T-helper 9 cell (primary cell): ENCODE measurements around the gene TSPAN1.

Experiments used
- DNase-seq: peaks from one replicate; pipeline ENCODE4 v3.0.0-alpha.2; 2020
- total RNA-seq, 2 donors: gene quantifications; one replicate each; lab custom pipeline; 2026; lab: John Stamatoyannopoulos, UW

The TSPAN1 gene, protein sequence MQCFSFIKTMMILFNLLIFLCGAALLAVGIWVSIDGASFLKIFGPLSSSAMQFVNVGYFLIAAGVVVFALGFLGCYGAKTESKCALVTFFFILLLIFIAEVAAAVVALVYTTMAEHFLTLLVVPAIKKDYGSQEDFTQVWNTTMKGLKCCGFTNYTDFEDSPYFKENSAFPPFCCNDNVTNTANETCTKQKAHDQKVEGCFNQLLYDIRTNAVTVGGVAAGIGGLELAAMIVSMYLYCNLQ
- 0 to 0.14 reads per million in 2 donors for total RNA-seq

DNA sequence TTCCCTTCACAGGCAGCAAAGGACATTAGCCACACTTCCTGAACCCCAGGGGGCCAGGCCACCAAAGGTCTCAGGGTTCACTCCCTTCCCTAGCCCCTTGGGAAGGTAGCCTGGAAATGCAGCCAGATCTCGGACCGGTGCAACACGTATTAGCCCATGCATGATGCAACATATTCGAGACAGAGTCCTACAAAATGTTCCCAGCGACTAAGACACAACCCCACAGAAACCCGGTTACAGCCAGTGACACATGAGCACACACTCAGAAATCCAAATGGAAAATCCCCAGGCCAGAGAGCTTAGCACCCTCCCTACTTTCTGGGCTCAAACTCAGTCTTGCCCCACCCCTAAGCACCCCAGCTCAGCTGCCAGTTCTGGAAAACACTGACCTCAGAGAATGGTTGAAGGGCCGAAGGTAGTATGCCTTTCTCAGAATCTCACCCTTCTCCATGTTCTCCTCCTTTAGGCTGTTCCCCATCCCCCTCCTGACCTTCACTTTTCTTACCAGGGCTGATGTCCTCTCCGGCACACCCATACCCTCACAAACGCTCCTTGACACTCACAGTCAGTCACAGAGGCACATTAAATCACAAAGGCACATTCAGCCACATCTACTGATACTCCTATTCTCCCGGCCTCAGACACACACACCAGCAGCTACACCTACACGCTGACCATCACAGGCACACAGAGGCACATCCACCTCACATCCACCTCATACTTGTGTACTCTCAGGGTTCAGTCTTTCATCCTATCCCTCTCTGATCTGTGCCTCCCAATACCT is at the start of gene TSPAN1:
TSS of gene TSPAN1 (plus strand) at position 640 of the 784 bp plus-strand sequence. CDS start 6,021 bp downstream, outside the sequence.
- no peak for DNase-seq

- DNase-seq: no peak
These were observed 46.5 kb upstream of the TSPAN1 start for GRCh38 chr1:46128344-46128743.

DNA sequence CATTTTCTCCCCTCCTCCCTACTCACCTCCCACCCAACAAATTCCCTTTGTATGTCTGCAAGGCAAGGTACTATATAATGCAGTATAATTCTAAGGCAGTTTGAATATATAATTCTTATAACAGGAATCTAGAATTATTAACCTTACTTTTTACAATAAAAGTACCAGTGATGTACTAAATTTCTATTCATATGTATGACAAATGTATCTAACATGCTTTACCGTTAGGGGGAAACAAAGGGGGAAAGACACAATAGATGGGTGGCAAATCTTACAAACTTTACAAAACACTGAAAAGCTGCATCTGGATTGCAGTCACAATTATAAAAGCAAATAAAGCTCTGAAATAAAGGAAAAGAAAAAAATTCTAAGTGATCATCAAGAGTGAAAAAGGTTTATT is 44.8 kb upstream of the TSPAN1 start:
- DNase-seq: no peak

DNA sequence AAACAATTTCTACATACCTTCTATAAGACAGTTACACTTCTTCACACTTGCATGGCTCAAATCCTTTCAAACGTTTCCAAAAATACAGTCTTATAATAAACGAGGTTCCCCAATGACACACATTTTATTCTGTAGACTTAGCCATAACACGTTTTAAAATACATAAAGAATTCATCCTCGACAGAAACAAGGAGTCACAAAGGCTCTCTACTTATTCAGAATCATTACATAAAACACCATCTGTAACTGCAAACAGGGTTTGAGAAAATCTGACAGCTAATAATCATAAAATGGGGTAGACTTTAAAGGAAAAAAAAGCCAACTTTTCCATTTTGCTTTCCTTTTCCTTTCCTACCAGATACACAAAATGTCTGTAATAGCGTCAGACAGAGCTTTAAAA is 44.3 kb upstream of the TSPAN1 start:
- DNase-seq: no peak

GRCh38 chr1:46131093-46131492 is 43.8 kb upstream of the TSPAN1 start:
- no peak for DNase-seq

DNA sequence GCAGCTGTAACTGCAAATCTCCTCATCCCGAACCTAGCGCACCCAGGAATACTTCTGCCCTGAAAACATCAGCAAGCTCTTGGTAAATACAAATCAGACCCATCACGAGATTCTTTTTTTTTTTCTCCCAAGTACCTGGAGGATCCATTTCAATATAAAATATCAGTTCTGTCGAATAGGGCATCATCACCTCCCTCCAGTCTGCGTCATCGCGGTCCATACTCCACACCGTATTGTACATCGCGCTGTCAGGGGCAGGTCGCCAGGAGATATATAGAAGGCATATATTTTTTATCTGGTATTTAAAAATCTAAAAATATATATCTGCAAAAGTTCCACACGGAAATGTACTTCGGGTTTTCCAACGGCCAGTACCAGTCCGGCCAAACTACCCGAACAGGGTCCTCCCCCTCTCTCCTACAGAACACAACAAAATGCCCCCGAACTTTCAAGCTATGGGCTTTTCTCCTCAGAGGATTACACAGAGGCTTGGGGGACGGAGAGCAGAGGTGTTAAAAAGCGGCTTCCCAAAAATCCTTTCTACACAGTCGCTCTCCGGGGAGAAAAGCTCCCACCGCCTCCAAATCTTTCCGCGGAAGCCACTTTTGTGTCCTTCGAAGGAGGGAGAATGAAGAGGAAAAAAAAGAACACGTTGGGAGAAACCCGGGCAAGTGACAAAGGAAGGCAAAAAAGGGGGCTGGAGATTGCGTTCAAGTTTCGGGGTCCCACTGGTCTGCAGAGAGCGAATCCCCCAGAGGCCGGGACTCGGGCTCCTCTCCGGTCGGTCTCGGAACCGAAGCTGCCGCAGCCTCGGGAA is 43.0 kb upstream of the TSPAN1 start:
- peak; percentile 18 for DNase-seq

- peak; percentile 69 for DNase-seq
These were observed 42.2 kb upstream of the TSPAN1 start, which contains the start of gene PIK3R3 for GRCh38 chr1:46132529-46133180. PIK3R3 (minus strand) TSS chr1:46132629; CDS start chr1:46131952, 677 bp downstream.

GRCh38 chr1:46133181-46133658 is 41.7 kb upstream of the TSPAN1 start:
- no peak for DNase-seq

- no peak for DNase-seq
These were observed 41.0 kb upstream of the TSPAN1 start for GRCh38 chr1:46133781-46134350.

DNA sequence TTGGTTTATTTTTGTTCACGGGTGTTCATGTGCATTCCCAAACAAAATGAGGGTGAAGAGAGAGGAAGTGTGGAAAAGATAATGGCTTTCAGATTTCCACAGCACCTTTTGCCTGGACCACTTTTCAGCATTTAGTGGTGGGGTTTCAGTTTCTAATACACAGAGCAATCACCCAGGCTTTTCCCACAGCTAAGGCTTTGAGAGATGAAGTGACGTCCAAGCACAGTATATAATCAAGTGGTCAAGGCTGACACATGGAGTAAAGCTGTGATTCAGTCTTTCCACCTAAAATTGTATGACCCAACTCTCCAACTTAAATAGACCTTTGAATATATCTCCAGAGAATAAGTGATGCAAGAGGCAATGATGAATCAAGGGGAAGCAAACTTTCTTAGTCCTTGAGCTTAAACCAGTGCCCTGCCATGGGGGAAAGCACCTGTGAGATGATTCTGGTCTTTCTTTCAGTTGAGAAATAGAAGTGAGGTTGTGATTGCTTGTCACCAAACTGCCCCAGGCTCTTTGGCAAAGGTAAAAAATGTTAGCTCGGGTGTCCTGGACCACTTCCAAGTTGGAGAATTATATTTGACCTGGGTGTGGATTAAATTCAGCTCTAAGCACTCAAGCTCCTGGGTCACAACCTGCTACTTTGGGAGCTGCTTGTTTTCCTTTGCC is 40.1 kb upstream of the TSPAN1 start:
- DNase-seq: no peak

DNA sequence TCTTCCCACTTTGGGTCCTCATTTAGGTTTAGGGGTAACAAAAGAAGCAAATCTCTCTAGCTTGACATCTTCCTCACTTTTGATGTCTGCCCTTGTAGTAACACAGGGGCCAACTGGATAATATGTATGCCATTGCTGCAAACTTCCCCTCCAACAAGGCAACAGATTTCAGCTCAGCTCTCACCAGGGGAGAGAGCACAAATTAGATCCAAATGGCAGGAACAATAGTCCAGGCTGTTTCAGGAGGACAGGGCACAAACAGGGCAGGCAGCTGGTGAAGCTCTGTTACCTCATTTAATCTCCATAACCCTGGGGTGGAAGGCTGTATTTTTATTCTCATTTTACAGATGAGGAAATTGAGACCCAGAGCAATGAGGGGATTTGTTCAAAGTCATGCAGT is 38.2 kb upstream of the TSPAN1 start:
- no peak for DNase-seq

DNA sequence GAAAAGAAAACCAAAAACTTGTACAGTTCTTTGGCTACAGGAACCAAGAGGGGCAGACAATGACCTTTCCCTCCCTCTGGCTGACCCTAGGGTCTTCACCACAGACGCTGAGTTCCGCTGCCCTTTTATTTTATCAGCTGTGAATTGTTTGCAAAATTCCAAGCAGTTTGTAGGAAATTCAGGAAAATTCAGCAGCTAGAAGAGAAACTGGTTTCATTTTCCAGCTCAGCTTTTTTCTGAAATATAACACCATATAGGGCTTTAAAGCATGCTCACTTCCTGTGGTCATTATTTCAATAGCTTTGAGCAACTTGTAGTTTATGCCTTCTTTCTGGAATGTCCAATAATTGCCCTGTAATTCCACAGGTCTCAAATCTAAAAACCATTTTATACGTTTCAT is 37.0 kb upstream of the TSPAN1 start:
- no peak for DNase-seq

- no peak for DNase-seq
These were observed 26.6 kb upstream of the TSPAN1 start for GRCh38 chr1:46148318-46148717.

GRCh38 chr1:46150085-46150484 is 24.8 kb upstream of the TSPAN1 start:
- no peak for DNase-seq

DNA sequence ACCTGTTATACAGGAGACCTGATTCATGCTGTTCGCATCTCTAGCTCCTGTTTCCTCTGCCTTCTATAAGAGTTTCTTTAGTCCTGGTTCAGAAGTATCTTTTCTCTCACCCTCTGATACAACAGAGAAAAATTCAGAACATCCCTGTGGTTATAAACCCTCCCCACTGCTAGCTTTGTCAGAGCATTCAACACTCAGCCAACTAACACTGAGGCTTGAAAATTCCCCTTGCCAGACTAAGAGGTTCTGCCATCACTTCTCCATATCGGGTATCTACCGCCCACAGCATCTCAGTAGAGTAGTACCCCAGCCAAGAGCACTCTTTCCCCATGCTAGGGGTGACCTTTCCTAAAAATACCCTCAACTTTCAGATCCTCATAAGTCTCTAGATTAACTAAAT is 22.9 kb upstream of the TSPAN1 start:
- DNase-seq: no peak

DNA sequence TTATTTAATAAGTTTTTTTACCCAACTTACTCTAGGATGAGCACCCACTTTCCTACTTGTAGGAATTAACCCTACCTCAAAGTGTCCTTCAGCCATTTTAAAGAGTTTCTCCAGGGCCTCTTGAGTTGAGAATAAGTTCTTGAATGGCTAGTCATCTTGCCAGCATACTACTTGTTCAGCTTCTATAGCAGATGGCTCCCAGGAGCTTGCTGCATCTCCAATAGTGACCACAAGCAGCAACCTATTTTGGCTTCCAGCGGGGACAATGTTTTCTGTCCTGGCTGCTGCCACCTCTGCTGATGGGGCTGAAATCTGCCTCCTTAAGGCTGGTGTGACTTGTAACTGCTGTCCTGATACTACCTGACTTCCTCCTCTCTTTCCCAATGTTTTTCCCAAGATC is 21.7 kb upstream of the TSPAN1 start:
- no peak for DNase-seq

- DNase-seq: no peak
These were observed 21.2 kb upstream of the TSPAN1 start for GRCh38 chr1:46153732-46154131.

- no peak for DNase-seq
These were observed 17.0 kb upstream of the TSPAN1 start for GRCh38 chr1:46157916-46158311.

DNA sequence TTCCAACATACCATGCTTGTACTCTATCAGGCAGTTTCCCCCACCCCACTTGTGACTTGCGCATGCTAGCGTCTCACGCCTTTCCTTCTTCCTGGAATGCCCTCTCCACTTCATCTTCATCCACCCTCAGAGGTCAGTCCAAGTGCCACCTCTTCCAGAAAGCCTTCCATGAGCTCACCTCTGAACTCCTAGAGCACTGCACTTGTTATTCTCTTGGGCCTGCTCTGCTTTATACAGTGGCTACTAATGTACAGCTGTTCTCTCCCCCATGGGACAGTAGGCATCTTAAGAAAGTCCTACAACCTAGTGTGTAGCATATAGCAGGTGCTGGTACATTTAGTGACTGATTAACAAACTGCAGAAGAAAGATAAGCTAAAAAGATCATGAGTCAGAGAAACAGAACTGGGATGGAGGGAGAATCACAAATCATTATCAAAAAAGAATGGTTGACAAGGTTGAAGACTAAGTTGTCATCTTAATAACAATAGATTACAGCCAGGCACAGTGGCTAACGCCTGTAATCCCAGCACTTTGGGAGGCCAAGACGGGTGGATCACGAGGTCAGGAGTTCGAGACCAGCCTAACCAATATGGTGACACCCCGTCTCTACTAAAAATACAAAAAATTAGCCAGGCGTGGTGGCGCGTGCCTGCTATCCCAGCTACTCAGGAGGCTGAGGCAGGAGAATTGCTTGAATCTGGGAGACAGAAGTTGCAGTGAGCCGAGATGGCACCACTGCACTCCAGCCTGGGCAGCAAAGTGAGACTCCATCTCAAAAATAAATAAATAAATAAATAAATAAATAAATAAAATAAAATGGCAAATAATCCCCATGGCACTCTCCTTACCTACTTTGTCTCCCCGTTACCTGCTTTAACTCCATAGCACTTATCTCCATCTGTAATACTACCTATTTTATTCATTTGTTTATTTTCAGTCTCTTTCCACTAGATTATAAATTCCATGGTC is 16.3 kb upstream of the TSPAN1 start:
- DNase-seq: no peak

GRCh38 chr1:46159516-46159915 is 15.4 kb upstream of the TSPAN1 start:
- no peak for DNase-seq
